GM10847 (cell line): Measurements from ENCODE around the gene GREB1L.

Experiments used
- POLR2A ChIP-seq: IDR thresholded peaks from 2 replicates; pipeline ENCODE4 v1.6.1; 2011; ENCODE audit not compliant: insufficient read length; ENCODE audit errors: extremely low read depth

Gene GREB1L

GRCh38 chr18:21459706-21460286 lies 217.8 kb downstream of the GREB1L start:
- TF ChIP-seq POLR2A = no peak

- no peak for TF ChIP-seq POLR2A
Measured at GRCh38 chr18:21461460-21461859, 219.4 kb downstream of the GREB1L start.

- TF ChIP-seq POLR2A = no peak
Measured at GRCh38 chr18:21463718-21464117, 221.7 kb downstream of the GREB1L start.

DNA sequence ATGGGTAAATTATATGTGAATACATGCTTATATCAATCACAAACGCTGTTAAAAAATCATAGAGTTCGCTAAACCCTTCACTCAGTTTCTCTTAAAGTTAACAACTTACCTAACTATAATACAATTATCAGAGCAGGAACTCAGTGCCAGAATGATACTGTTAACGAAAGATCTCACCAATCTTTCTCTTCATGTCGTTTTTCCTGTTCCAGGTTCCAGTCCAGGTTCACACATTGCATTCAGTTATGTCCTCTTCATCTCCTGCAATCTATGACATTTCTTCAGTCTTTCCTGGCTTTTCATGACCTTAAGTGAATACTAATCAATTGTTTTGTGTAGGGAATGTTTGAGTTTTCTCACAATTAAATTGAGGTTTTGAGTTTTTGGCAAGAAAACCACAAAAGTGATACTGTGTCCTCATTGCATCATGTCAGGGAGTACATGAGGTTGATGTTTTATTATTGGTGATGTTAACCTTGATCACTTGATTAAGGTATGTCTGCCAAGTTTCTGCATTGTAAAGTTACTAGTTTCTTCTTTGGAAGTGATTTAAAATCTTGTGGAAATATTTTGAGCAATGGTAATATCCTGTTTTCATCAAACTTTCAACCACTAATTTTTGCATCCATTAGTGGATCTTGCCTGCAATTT lies 226.6 kb downstream of the GREB1L start:
- no peak for TF ChIP-seq POLR2A

DNA sequence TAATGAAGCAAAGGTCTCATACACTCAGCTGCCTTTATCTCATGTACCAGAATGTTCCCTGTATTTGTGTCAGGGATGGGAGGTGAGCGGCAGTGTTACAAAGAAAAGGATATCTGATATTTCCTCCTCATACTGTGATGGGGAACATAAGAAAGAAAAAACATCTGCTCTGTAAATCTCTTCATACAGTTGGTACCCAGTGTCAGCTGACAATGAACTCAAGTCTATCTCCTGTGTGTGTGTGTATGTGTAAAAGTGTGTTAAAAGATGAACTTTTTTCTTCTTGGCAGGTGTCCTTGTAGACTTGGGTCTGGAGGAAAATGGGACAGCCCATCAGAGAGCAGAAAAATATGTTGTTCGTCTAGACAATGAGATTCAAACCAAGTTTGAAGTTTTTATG lies 230.7 kb downstream of the GREB1L start:
- TF ChIP-seq POLR2A = no peak

DNA sequence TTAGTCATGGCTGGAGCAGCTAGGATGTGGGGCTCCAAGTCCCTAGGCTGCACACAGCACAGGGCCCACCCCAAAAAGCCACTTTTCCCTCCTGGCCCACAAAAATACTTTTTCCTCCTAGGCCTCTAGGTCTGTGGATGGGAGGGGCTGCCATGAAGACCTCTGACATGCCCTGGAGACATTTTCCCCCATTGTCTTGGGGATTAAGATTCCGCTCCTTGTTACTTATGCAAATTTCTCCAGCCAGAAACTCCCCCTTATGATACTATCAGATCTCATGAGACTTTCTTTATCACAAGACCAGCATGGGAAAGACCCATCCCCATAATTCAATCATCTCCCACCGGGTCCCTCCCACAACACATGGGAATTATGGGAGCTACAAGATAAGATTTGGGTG lies 232.6 kb downstream of the GREB1L start:
- TF ChIP-seq POLR2A = no peak

DNA sequence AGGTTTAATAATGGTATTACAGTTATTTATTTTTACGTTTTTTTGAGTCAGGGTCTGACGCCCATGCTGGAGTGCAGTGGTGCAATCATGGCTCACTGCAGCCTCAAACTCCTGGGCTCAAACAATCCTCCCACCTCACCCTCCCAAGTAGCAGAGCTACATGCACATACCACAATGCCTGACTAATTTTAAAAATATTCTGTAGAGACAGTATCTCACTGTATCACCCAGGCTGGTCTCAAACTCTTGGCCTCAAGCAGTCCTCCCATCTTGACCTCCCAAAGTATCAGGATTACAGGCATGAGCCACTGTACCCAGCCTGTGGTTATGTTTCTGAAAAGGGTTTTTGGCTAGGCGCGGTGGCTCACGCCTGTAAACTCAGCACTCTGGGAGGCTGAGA lies 237.7 kb downstream of the GREB1L start:
- TF ChIP-seq POLR2A = no peak

GRCh38 chr18:21481739-21482138 lies 239.7 kb downstream of the GREB1L start:
- no peak for TF ChIP-seq POLR2A

DNA sequence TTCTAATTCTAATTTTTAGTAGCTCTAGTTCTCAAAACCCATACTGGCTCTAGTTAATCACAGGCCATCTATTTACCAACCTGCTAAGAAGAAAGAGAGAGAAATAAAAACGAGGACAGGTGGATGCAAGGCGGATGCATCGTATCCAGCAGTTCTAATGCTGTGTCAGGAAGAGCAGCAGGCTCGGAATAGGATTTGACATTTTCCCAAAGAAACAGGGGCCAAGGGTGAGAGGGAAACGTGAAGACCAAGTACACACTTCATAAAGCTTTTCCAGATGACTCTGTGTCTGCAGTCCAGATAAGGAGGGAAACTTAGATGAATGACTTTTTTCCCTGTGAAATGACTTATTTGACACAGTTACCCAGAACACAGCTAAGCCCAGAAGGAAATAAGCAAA lies 241.0 kb downstream of the GREB1L start:
- no peak for TF ChIP-seq POLR2A

- no peak for TF ChIP-seq POLR2A
Measured at GRCh38 chr18:21484851-21485636, 243.0 kb downstream of the GREB1L start.

GRCh38 chr18:21486905-21487437 lies 244.9 kb downstream of the GREB1L start:
- no peak for TF ChIP-seq POLR2A

DNA sequence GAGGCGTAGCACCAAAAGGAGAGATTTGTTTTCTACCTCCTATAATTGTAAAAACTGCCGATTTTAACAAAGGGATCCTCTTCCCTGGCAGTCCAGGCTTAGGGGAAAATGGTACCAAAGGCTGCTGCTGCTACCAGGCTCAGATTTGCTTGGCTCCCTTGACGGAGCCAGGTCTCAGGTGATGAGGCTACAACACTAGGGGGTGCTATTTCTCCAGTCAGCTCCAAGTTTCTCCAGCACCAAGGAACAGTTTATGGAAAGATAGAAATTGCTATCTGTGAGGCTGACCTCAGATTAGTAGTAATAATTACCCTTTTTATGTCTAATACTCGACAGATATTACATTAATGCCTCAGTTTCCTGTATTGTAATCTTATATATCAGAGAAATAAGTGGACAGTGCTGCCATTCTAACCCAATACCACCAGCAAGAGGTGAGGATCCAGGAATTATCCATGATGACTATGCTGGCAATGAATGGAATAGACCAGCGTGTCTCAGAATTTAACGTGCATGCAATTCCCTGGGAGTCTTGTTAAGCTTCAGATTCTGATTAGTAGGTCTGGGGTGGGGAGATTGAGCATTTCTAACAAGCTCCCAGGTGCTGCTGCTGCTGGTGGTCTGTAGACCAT lies 247.2 kb downstream of the GREB1L start:
- TF ChIP-seq POLR2A = no peak

GRCh38 chr18:21489919-21490495 lies 248.0 kb downstream of the GREB1L start:
- TF ChIP-seq POLR2A = no peak

DNA sequence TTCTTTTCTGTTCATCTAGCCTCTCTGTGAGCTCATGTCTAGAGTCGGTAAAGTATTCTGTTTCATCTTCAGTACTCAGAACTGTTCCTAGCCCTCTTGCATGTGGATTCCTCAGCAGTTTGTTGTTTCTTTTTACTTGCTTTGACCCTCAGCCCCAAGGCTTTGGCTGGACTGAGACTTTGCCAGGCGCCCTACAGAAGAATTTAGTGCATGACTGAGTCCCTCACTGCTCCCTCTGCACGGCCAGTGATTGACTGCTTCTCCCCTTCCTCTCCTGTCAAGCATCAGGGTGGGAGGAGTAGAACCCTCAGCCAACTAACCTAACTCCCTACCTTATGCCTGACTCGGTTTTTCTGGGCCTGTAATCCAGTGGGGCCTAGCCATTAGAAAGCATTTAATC lies 248.7 kb downstream of the GREB1L start:
- no peak for TF ChIP-seq POLR2A

GRCh38 chr18:21496277-21496835 lies 254.3 kb downstream of the GREB1L start:
- TF ChIP-seq POLR2A = no peak
